ENCODE data around the gene DTWD1. TPM values are rescaled to one million over a fixed set of nuclear protein-coding genes. Genes with fewer than 3 reads are reported as not detected.

The DTWD1 gene
- total and polyA plus RNA-seq, 2 experiments from 2014 or later: 14.2 to 37.0 TPM

- no peak for DNase-seq (ENCODE audit: low spot score)
- no peak overlapping the region for H3K4me3 ChIP-seq
- H3K4me1 ChIP-seq (ENCODE audit: insufficient read depth): no peaks in the 10 kb centered on the region
- H2AFZ ChIP-seq: no peak overlapping the region
- no peaks in the 10 kb centered on the region for H3K27me3 ChIP-seq
- no peak overlapping the region for H3K27ac ChIP-seq
- H3K36me3 ChIP-seq (replicated peaks; ENCODE audit: insufficient read depth, low read depth): no peaks in the 10 kb centered on the region
- no peaks in the 10 kb centered on the region for H3K9me3 ChIP-seq (ENCODE audit: low read depth)
- no peaks in the 10 kb centered on the region for H4K20me1 ChIP-seq (ENCODE audit: insufficient read depth, poor library complexity, severe bottlenecking)
- 70% methylated on average over 1 of the region's 1 CpG for WGBS (ENCODE audit: low lambda C conversion rate, missing lambda C conversion rate)
- no peak overlapping the region for H3K4me2 ChIP-seq
- H3K79me2 ChIP-seq: no peaks in the 10 kb centered on the region
- no peaks in the 10 kb centered on the region for H3K9me2 ChIP-seq (replicated peaks; ENCODE audit: insufficient read depth)
- TF ChIP-seq EZH2 (IDR thresholded peaks at IDR 0.05; ENCODE audit: borderline replicate concordance): no peak
Observed at GRCh38 chr15:49686599-49686998, 65.8 kb downstream of the DTWD1 start.

- no peaks in the 10 kb centered on the region for H3K4me1 ChIP-seq (ENCODE audit: insufficient read depth)
- DNase-seq (ENCODE audit: low spot score): no peak
- no peaks in the 10 kb centered on the region for H3K9me2 ChIP-seq (replicated peaks; ENCODE audit: insufficient read depth)
- H2AFZ ChIP-seq: no peak overlapping the region
- WGBS (ENCODE audit: low lambda C conversion rate, missing lambda C conversion rate): 53% methylated on average over 3 of the region's 3 CpGs
- no peaks in the 10 kb centered on the region for H3K79me2 ChIP-seq
- H4K20me1 ChIP-seq (ENCODE audit: insufficient read depth, poor library complexity, severe bottlenecking): no peaks in the 10 kb centered on the region
- no peaks in the 10 kb centered on the region for H3K9me3 ChIP-seq (ENCODE audit: low read depth)
- H3K4me2 ChIP-seq: no peak overlapping the region
- no peak overlapping the region for H3K4me3 ChIP-seq
- H3K36me3 ChIP-seq (replicated peaks; ENCODE audit: insufficient read depth, low read depth): no peaks in the 10 kb centered on the region
- no peaks in the 10 kb centered on the region for H3K27me3 ChIP-seq
- no peak overlapping the region for H3K27ac ChIP-seq
- no peak for TF ChIP-seq EZH2 (IDR thresholded peaks at IDR 0.05; ENCODE audit: borderline replicate concordance)
- no peak for TF ChIP-seq CTCF (IDR thresholded peaks at IDR 0.05; ENCODE audit: poor library complexity)
- no peak for TF ChIP-seq EZH2phosphoT487 (IDR thresholded peaks at IDR 0.05; ENCODE audit: low read depth, severe bottlenecking, unreplicated experiment)
Observed at GRCh38 chr15:49688135-49688790, 67.4 kb downstream of the DTWD1 start.

GRCh38 chr15:49692514-49693090 is 71.8 kb downstream of the DTWD1 start:
- no peak overlapping the region for H3K4me3 ChIP-seq
- H3K79me2 ChIP-seq: no peaks in the 10 kb centered on the region
- no peak overlapping the region for H2AFZ ChIP-seq
- WGBS (ENCODE audit: low lambda C conversion rate, missing lambda C conversion rate): 71% methylated on average over 2 of the region's 2 CpGs
- H3K4me2 ChIP-seq: no peak overlapping the region
- H3K4me1 ChIP-seq (ENCODE audit: insufficient read depth): no peaks in the 10 kb centered on the region
- no peaks in the 10 kb centered on the region for H3K9me3 ChIP-seq (ENCODE audit: low read depth)
- no peaks in the 10 kb centered on the region for H3K9me2 ChIP-seq (replicated peaks; ENCODE audit: insufficient read depth)
- no peaks in the 10 kb centered on the region for H3K36me3 ChIP-seq (replicated peaks; ENCODE audit: insufficient read depth, low read depth)
- H3K27me3 ChIP-seq: no peaks in the 10 kb centered on the region
- TF ChIP-seq CTCF (IDR thresholded peaks at IDR 0.05; ENCODE audit: poor library complexity) (no peak), EZH2phosphoT487 (IDR thresholded peaks at IDR 0.05; ENCODE audit: low read depth, severe bottlenecking, unreplicated experiment) (no peak), EZH2 (IDR thresholded peaks at IDR 0.05; ENCODE audit: borderline replicate concordance) (no peak)
- no peak overlapping the region for H3K27ac ChIP-seq
- no peaks in the 10 kb centered on the region for H4K20me1 ChIP-seq (ENCODE audit: insufficient read depth, poor library complexity, severe bottlenecking)
- DNase-seq (ENCODE audit: low spot score): no peak

- Histone ChIP-seq H3K4me2 (no peak overlapping the region), H3K9me3 (ENCODE audit: low read depth) (no peaks in the 10 kb centered on the region), H2AFZ (no peak overlapping the region), H3K9me2 (replicated peaks; ENCODE audit: insufficient read depth) (no peaks in the 10 kb centered on the region), H3K79me2 (no peaks in the 10 kb centered on the region), H3K27ac (no peak overlapping the region), H3K4me3 (no peak overlapping the region), H3K36me3 (replicated peaks; ENCODE audit: insufficient read depth, low read depth) (no peaks in the 10 kb centered on the region), H3K27me3 (no peaks in the 10 kb centered on the region), H4K20me1 (ENCODE audit: insufficient read depth, poor library complexity, severe bottlenecking) (no peaks in the 10 kb centered on the region), H3K4me1 (ENCODE audit: insufficient read depth) (no peaks in the 10 kb centered on the region)
- TF ChIP-seq EZH2 (IDR thresholded peaks at IDR 0.05; ENCODE audit: borderline replicate concordance): no peak
- TF ChIP-seq EZH2phosphoT487 (IDR thresholded peaks at IDR 0.05; ENCODE audit: low read depth, severe bottlenecking, unreplicated experiment): no peak
- TF ChIP-seq CTCF (IDR thresholded peaks at IDR 0.05; ENCODE audit: poor library complexity): no peak
- DNase-seq (ENCODE audit: low spot score): no peak
Observed at GRCh38 chr15:49693498-49693897, 72.7 kb downstream of the DTWD1 start.

All from hepatocyte (in vitro differentiated cells).